Upper lobe of right lung (tissue), 1 donor: Measurements from ENCODE around the gene CFAP90. TPM values are rescaled to one million over a fixed set of nuclear protein-coding genes. Genes with fewer than 3 reads are reported as not detected.

Experiments
- ATAC-seq: fragments of 200-7000 bp; cut with Tn5 transposase; one replicate; pipeline ENCODE4 v1.9.1; 2020; ENCODE audit warnings: mild to moderate bottlenecking, moderate library complexity
- DNase-seq: peaks from one replicate; pipeline ENCODE4 v3.0.0-alpha.2; 2020
- H3K27ac ChIP-seq: fragments of 200-600 bp; one replicate; pipeline ENCODE4 v1.8.0; 2022
- H3K27me3 ChIP-seq: fragments of 200-600 bp; one replicate; pipeline ENCODE4 v1.8.0; 2022; ENCODE audit warnings: mild to moderate bottlenecking
- H3K36me3 ChIP-seq: fragments of 200-600 bp; one replicate; pipeline ENCODE4 v1.8.0; 2022
- H3K4me1 ChIP-seq: fragments of 200-600 bp; one replicate; pipeline ENCODE4 v1.8.0; 2022
- H3K4me3 ChIP-seq: fragments of 200-600 bp; one replicate; pipeline ENCODE4 v1.8.0; 2022; ENCODE audit warnings: mild to moderate bottlenecking
- H3K9me3 ChIP-seq: fragments of 200-600 bp; one replicate; pipeline ENCODE4 v1.8.0; 2022
- intact Hi-C: fragments of 100-400 bp; cut with DNase I; formaldehyde crosslinking; loops from one replicate; pipeline ENCODE4 v1.11.0; 2022
- total RNA-seq: library from RNA; stranded (reverse); fragmentation: NEBNext Ultra II Directional; extraction: Animal tissue kit (Norgen Biotek cat#: 25700); gene quantifications from one replicate; pipeline ENCODE4 v1.2.1, GENCODE V29; 2021
- TF ChIP-seq, protein P1 (sequence below): fragments of 200-600 bp; IDR thresholded peaks from one replicate; pipeline ENCODE4 v1.8.0; 2022; ENCODE audit warnings: antibody characterized with exemption
- donor health status: DM: no; HTN: yes; CAD: no; lungs with severe emphysema.

The CFAP90 gene
- total RNA-seq, 1 donor from 2014 or later, result 0.93 TPM

DNA sequence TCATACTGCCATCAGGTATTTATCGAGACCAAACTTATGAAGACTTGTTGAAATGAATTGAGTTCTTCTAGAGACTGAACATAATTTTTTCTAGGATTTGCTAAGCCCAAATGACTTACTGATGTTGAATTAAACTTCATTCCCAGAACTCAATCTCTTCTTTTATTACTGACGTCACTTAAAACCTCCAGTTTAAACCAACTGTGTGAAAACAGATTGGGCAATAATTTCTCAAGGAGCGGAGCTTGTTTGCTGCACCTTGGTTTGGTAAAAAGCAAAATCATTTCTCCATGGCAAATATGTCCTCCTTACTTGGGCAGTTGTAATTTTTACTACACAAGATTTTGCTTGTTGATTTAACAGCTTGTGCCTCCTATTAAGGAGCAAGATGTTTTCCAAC is 37.4 kb downstream of the CFAP90 start:
- ATAC-seq, result no peak

DNA sequence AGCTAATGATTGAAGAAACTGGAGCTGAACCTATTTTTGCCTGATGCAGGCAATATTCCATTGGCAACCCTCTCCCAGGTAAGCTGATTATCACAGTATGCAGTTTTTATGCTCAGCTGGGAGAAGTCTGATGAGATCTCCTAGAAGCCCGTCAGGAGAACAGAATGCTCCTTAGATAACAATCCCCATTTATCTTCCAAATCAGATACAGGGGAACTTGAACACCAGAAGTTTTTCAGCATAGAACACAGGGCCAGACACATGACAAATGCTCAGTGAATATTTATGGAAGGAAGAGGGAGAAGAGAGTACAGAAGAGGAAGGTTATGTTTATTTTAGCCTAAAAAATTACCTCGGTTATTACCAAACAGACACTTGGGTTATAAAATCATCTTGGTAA is 37.9 kb downstream of the CFAP90 start:
- H3K4me1 ChIP-seq, result peaks cover 5% of the 10 kb centered on the region
- intact Hi-C loops, result no loop called here
- ATAC-seq, result no peak

More for the DNA sequence above, 37.4 kb downstream of the CFAP90 start:
- intact Hi-C loops, result no loop called here
- Histone ChIP-seq H3K36me3 (no peaks in the 10 kb centered on the region), H3K4me1 (peaks cover 5% of the 10 kb centered on the region), H3K27me3 (no peaks in the 10 kb centered on the region), H3K27ac (no peak overlapping the region), H3K9me3 (no peaks in the 10 kb centered on the region), H3K4me3 (no peak overlapping the region)
- DNase-seq, result no peak
- TF ChIP-seq, protein P1, sequence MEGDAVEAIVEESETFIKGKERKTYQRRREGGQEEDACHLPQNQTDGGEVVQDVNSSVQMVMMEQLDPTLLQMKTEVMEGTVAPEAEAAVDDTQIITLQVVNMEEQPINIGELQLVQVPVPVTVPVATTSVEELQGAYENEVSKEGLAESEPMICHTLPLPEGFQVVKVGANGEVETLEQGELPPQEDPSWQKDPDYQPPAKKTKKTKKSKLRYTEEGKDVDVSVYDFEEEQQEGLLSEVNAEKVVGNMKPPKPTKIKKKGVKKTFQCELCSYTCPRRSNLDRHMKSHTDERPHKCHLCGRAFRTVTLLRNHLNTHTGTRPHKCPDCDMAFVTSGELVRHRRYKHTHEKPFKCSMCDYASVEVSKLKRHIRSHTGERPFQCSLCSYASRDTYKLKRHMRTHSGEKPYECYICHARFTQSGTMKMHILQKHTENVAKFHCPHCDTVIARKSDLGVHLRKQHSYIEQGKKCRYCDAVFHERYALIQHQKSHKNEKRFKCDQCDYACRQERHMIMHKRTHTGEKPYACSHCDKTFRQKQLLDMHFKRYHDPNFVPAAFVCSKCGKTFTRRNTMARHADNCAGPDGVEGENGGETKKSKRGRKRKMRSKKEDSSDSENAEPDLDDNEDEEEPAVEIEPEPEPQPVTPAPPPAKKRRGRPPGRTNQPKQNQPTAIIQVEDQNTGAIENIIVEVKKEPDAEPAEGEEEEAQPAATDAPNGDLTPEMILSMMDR, result no peak

GRCh38 chr5:7811715-7812114 is 39.2 kb downstream of the CFAP90 start:
- Histone ChIP-seq H3K9me3 (no peaks in the 10 kb centered on the region), H3K36me3 (no peaks in the 10 kb centered on the region), H3K27ac (no peak overlapping the region), H3K4me3 (no peak overlapping the region), H3K27me3 (no peaks in the 10 kb centered on the region), H3K4me1 (peaks cover 5% of the 10 kb centered on the region)
- ATAC-seq, result no peak
- no peak for DNase-seq
- intact Hi-C loops, result no loop called here
- TF ChIP-seq, protein P1, result no peak

More for the DNA sequence above, 37.9 kb downstream of the CFAP90 start:
- Histone ChIP-seq H3K4me3 (no peak overlapping the region), H3K9me3 (no peaks in the 10 kb centered on the region), H3K27ac (no peak overlapping the region), H3K27me3 (no peaks in the 10 kb centered on the region), H3K36me3 (no peaks in the 10 kb centered on the region)
- TF ChIP-seq, protein P1, result no peak
- DNase-seq, result no peak

- DNase-seq (no peak), ATAC-seq (no peak)
- intact Hi-C loops, result no loop called here
- no peaks in the 10 kb centered on the region for H3K9me3 ChIP-seq
- no peaks in the 10 kb centered on the region for H3K27me3 ChIP-seq
- H3K27ac ChIP-seq, result no peak overlapping the region
- no peak overlapping the region for H3K4me3 ChIP-seq
- no peaks in the 10 kb centered on the region for H3K36me3 ChIP-seq
- TF ChIP-seq, protein P1, result no peak
- H3K4me1 ChIP-seq, result no peaks in the 10 kb centered on the region
Observed at GRCh38 chr5:7808998-7809397, 41.9 kb downstream of the CFAP90 start.

DNA sequence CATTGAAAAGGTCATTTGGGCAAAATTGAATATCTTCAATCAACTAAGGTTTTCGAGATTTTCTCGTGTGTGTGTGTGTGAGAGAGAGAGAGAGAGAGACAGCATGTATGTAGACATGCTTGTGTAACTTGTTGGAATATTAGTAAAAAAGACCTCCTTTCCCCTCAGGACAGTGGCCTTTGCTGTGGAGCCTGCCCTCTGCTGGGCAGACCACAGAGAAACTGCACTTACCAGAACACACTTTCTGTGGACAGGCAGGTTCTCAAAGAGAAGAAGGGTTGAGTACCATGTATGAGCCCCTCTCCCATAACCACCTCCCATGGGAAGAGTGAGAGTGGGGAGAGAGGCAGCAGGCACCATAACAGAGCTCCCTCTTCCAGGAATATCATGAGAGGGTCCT is 45.6 kb downstream of the CFAP90 start:
- Histone ChIP-seq H3K4me3 (no peak overlapping the region), H3K27ac (no peak overlapping the region), H3K4me1 (no peaks in the 10 kb centered on the region), H3K9me3 (no peaks in the 10 kb centered on the region), H3K36me3 (no peaks in the 10 kb centered on the region), H3K27me3 (no peaks in the 10 kb centered on the region)
- intact Hi-C loops, result no loop called here
- DNase-seq (no peak), ATAC-seq (no peak)
- TF ChIP-seq, protein P1, result peak; percentile 23

DNA sequence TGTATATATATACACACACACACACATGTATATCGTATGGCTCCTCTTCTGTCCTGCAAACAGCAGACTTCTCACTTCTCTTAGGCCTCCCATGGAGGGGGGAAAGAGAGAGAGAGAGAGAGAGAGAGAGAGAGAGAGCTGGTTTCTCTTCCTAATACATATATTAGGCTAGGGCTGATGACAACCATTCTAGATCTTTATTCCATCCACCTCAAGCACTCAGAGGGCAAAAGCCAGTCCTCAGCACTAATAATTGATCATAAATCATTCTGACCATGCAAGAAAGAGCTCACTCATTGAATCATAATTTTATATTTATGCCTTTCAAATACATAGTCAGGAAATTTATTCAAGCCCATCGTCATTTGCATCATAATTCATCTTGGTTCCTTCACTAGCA is 47.0 kb downstream of the CFAP90 start:
- no peaks in the 10 kb centered on the region for H3K9me3 ChIP-seq
- H3K36me3 ChIP-seq, result no peaks in the 10 kb centered on the region
- no peaks in the 10 kb centered on the region for H3K4me1 ChIP-seq
- H3K27ac ChIP-seq, result no peak overlapping the region
- no peaks in the 10 kb centered on the region for H3K27me3 ChIP-seq
- TF ChIP-seq, protein P1, result no peak
- H3K4me3 ChIP-seq, result no peak overlapping the region
- DNase-seq (no peak), ATAC-seq (no peak)
- intact Hi-C loops, result no loop called here
